Activated effector memory CD4-positive, alpha-beta T cell treated with anti-CD3 and anti-CD28 coated beads, Interleukin-2, amount 50 U/mL, for 16 hours (primary cell): Measurements from ENCODE around the gene TMEM178A.
"Not testable (repeated sequence)": the region's sequence is repeated elsewhere in the genome, so short reads cannot be mapped to it uniquely, and the experiment has no call there.

Experiments used
- DNase-seq: peaks from one replicate; pipeline ENCODE4 v3.0.0-alpha.2; 2020

TMEM178A gene

DNA sequence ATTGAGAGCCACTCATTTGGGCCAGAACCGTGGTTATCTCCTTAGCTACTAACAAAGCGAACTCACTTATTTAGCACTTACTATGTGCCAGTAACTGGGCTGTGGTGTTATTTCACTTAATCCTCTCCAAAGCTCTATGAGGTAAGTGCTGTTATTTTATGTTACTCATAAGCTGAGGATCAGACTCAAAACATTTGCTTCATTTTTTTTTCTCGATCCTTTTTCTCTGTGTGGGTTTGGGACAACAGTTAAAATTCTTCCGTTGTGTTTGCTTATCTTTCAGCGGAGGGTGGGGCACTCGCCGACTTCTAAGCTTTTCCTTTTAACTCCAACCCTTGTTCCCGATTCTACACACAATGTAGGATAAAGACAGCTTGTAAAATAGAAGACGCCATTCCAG lies 52.8 kb downstream of the TMEM178A start:
- DNase-seq = no peak

GRCh38 chr2:39719317-39719716 lies 53.6 kb downstream of the TMEM178A start:
- DNase-seq = no peak

DNA sequence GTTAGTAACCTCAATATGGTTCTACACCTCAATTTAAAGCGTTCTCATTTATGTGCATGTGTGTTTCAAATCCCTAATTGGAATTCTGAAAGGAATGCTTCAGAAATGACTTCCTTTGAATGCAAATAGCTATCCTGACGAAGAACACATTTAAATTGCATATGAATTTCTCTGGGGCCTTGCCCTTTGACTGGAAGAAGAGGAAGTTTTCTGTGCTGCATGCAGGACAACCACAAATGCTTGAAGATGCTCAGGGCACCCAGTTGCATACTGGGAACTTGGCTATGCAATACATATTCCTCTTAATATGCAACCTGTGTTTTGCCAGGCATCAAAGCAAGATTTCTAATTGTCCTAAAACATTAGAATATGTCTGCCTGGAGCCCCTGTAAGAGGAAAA lies 55.3 kb downstream of the TMEM178A start:
- DNase-seq = no peak

DNA sequence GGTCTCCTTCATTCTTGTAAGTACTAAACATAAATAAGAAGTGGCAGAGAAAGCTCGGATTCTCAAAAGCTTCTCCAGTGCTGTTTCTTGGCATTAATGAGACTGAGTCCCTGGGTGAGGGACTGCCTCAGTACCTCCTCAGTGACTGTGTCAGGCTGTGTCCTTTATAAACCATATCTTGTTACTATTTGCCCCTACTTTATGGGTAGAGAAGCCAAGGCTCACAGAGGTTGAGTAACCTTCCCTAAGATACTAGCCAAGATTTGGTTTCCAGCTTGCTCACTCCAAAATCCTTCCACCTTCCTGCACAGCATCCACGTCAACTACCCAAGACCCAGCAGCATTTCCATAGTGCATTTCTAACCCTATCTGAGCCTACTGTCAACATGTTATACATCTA lies 57.8 kb downstream of the TMEM178A start:
- DNase-seq = no peak

- DNase-seq = no peak
Observed at GRCh38 chr2:39723946-39724827, 58.5 kb downstream of the TMEM178A start.

DNA sequence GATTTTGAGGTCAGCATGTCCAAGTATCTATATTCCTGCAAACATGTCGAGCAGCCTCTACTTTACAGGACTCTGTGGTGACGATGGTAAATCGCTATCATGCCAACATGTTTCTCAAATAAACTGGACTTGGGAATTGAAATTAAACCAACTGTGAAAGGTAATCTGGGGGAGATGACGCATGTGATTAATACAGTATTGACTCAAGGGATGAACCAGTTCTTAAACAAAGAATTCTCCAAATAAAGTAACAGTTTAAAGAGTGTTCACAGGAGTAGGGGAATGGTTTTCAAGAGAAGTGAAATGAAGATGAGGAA lies 59.1 kb downstream of the TMEM178A start:
- DNase-seq = no peak

- DNase-seq = no peak
Observed at GRCh38 chr2:39725401-39725800, 59.7 kb downstream of the TMEM178A start.

GRCh38 chr2:39728085-39728484 lies 62.4 kb downstream of the TMEM178A start:
- DNase-seq = not testable (repeated sequence)

DNA sequence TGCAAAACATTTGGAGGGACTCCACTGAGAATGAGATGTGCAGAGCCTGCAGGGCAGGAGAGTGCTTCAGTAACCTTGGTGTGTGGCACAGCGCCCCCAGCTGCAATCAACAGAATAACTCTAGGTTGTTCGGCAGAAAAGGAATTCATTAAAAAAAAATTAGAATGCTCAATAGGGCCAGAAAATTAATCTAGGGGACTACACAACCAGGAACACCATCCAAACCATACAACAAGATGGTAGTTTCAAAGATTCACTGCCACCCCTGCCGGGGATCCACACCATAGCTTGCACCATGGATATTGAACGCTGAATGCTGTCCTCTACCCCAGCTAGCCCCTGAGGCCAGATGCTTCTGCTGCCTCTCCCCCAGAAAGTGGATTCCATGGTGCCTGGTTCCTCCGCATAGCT lies 63.2 kb downstream of the TMEM178A start:
- no peak for DNase-seq

- no peak for DNase-seq
Observed at GRCh38 chr2:39730276-39730675, 64.6 kb downstream of the TMEM178A start.

DNA sequence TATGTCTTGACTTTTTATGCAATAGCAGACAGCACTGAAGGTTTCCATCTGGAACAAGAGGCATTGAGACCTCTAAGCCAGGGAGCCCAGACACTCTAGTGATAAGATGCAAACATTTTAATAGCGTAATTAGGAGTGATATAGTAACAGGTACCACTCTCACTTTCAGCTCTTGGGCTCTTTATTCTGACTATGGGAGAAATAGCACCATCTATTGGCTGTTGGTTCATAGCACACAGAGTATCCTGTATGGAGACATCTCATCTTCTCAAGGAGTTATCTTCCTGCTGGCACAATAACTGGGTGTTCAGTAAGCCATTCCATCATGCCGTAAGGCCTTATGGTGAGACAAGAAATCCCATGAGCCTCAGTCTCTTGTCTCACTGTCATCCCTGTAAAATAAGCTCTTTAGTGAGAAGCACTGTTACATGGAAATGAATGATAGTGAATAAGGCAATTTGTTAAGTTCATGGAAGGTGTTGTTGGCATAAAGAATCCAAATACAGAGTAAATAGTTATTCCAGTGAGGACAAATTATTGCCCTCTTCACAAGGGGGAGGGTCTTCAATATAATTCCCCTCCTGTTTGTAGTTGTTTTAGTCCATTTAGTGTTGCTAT lies 65.1 kb downstream of the TMEM178A start:
- no peak for DNase-seq

GRCh38 chr2:39731546-39731945 lies 65.8 kb downstream of the TMEM178A start:
- no peak for DNase-seq

GRCh38 chr2:39732482-39732881 lies 66.8 kb downstream of the TMEM178A start:
- DNase-seq = no peak

DNA sequence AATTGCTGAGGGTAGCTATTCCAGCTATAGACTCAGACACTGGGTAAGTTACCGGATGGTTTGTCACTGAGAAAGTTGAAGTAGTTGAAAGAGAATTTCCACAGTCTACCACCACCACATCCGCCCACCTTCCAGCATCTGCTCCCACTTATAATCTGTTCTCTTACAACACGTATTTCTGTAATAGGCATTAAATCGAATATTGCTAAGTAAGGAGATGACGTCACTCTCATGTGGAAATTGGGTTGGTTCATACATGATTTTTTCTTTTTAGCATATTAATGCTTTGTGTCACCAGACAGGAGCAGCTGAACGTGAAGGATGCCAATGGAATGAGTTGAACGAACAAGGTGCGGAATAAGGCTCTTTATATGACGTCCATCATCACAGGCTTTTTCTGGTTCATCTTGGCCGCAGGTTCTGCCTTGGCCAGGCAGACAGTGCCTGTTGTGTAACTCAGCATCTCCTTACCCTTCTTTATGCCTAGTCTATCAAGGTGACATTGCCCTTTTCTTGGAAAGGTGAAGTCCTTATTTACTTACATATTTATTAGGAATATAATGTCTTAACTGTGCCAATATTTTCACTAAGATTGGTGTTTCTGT lies 67.5 kb downstream of the TMEM178A start:
- DNase-seq = no peak

DNA sequence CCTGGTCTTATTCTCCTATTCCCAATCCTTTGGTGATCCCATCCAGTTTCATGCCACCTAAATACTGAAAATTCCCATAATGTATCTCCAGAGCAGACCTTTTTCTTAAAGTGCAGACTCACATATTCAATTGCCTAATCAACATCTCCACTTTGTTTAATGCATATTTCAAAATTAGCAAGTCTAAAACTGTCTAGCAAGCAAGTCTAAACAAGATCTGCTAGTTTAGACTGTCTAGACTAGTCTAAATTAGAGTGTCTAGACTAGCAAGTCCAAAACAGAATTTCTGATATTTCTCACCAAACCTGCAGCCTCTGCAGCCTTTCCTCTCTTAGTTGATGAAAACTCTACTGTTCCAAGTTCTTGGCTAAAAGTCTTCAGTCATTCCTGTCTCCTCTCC lies 68.7 kb downstream of the TMEM178A start:
- no peak for DNase-seq

GRCh38 chr2:39735648-39736047 lies 69.9 kb downstream of the TMEM178A start:
- DNase-seq = no peak

GRCh38 chr2:39736640-39737039 lies 70.9 kb downstream of the TMEM178A start:
- DNase-seq = no peak

DNA sequence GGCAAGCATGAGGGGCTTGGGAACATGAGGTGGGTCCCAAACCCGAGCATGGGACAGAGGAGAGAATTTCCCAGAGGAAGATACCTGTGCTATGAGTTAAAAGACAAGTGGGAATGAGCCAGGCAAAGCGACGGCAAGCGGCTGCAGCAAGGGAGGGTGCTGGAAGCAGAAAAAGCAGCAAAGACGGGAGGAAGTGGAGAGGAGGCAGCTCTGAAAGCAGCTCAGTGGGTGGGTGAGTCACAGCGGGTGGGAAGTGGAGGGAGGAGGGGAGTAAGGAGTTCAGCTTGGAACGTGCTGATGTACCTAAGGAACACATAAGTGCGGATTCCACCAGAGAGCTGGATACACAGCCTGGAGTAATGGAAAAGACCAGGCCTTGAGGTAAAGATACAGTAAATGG lies 71.9 kb downstream of the TMEM178A start:
- no peak for DNase-seq

- DNase-seq = no peak
Observed at GRCh38 chr2:39738936-39739335, 73.2 kb downstream of the TMEM178A start.

- no peak for DNase-seq
Observed at GRCh38 chr2:39739386-39739785, 73.7 kb downstream of the TMEM178A start.

- DNase-seq = no peak
Observed at GRCh38 chr2:39741871-39742270, 76.2 kb downstream of the TMEM178A start.

GRCh38 chr2:39743269-39743776 lies 77.6 kb downstream of the TMEM178A start:
- no peak for DNase-seq

- DNase-seq = no peak
Observed at GRCh38 chr2:39755466-39755865, 89.7 kb downstream of the TMEM178A start.

DNA sequence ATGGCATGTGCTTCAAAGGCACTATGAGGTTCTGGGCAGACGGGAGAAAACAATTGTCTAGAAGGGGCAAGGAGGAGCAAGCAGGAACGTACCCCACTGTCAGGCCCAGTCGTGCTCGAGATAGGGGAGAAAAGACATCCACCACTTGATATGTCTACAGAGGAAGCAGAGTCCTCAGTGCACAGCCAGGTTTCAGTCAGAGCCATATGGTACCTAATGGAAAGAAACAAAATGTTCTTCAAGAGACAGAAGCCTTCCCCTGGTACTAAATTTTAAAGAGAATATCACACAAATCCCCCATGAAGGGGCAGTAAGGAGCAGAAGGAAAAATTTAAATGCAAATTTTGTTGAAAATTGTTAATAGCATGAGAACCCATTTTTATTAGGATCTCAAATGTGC lies 91.4 kb downstream of the TMEM178A start:
- no peak for DNase-seq
